GM15510 (cell line): ENCODE measurements around the gene INSL3.

ENCODE experiments used
- POLR2A ChIP-seq: IDR thresholded peaks from 3 replicates; pipeline ENCODE4 v1.6.1; 2011; ENCODE audit warnings: borderline replicate concordance; ENCODE audit not compliant: insufficient read length; ENCODE audit errors: extremely low read depth

INSL3 gene

GRCh38 chr19:17855280-17856152 lies 34.2 kb upstream of the INSL3 start:
- no peak for TF ChIP-seq POLR2A

DNA sequence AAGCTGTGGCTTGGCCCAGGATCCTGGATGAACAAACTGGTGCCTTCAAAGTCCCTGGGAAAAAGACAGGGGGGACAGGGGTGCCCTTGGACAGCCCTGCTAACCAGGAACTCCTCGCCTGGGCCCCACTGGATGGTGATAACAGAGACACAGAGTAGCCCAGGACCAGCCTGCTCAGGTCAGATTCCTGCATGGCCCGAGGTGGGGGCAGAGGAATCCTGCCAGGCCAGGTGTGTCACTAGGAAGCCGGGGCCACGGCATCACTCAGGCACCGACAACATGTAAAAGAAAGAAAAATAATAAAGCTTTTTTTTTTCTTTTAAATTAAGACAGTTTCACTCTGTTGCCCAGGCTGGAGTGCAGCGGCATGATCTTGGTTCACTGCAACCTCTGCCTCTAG lies 32.7 kb upstream of the INSL3 start:
- no peak for TF ChIP-seq POLR2A

DNA sequence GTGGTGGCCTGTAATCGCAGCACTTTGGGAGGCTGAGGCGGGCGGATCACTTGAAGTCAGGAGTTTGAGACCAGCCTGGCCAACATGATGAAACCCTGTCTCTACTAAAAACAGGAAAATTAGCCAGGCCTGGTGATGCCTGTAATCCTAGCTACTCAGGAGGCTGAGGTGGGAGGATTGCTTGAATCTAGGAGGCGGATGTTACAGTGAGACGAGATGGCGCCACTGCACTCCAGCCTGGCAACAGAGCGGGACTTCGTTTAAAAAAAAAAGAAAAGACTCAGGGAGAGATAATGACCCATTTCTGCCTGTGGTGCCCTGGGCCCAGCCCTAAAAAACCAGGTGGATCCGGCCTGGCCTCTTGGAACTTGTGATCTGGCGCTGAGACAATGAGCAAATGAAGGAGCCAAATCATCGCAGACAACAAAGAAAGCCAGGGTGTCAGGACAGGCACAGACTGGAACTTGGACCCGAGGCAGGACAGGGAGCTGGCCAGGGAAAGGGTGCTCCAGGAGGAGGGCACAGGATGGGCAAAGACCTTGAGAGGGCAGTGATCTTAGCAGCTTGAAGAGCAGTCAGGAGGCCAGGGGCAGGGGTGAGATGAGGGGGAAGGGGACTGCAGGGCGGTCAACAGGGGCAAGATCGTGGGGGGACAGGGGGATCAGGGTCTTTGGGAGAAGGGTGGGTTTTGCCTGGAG lies 27.4 kb upstream of the INSL3 start:
- no peak for TF ChIP-seq POLR2A

- peak; percentile 76 for TF ChIP-seq POLR2A
Observed at GRCh38 chr19:17847538-17848366, 26.4 kb upstream of the INSL3 start, which contains the start of gene JAK3. JAK3 (minus strand) TSS chr19:17847982; CDS start chr19:17844417, 3,565 bp downstream.

- no peak for TF ChIP-seq POLR2A
Observed at GRCh38 chr19:17846146-17846545, 24.8 kb upstream of the INSL3 start.

DNA sequence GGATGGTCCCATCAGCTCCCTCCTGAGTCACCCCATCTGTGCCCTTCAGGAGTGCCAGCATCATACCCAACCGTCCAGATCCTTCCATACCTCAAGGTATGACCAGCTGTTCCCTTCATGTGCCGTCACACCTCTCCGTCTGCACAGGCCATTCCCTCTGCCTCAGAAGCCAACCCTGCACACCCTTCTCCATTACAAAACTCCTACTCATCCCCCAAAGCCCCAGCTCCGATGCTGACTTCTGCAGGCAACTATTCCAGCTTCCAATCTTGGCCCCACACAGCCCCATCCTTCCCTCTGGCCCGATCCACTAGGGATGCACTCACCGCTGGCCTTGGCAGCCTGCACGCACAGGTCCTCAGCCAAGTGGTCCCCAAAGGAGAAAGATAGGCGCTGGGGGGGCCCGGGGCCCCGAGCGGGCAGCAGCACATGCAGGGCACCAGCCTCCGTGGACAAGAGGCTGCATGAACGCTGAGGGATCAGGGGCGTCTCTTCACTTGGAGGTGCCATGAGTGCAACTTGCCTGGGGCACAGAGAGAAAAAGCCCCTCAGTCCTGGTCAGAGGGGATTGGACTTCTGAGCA lies 22.7 kb upstream of the INSL3 start:
- TF ChIP-seq POLR2A, result no peak

- TF ChIP-seq POLR2A, result no peak
Observed at GRCh38 chr19:17843292-17843827, 22.0 kb upstream of the INSL3 start.

GRCh38 chr19:17842663-17843291 lies 21.5 kb upstream of the INSL3 start:
- no peak for TF ChIP-seq POLR2A

DNA sequence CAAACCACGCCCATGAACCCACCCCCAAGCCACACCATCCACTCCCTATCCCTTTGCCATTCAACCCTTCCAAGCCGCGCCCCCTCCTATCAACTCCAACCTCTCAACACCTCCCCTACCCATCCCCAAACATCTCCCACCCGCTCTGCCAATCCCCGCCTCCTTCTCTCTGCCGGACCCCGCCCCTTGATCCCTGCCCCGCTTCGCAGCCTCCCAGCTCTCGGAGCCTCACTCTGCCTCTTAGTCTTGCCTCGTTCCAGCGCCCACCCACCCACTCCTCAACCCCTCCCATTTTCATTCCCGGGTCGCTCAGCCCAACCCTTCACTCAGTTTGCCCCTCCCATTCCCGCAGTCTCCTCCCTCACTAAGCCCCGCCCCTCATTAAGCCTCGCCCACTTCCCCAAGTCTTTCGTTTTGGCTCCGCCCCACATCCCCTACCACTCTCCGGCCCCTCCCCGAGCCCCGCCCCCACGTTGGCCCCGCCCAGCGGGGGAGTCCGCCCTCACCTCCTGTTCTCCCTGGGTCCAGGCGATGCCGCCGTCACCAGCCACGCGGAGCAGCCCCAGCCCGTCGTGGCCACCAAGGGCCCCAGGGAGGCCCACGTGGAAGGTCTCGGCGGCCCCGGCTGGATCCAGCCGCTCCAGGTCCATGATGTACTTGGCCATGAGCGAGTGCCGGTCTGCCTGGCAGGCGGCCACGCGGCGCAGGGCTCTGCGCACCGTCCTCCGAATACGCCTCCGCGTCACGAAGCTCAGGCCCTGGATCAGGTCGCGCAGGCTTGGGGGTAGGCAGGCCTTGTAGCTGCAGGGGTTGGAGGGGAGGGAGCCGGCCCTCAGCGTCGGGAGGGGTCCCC lies 20.7 kb upstream of the INSL3 start:
- no peak for TF ChIP-seq POLR2A

GRCh38 chr19:17841371-17841809 lies 20.1 kb upstream of the INSL3 start:
- TF ChIP-seq POLR2A, result no peak

- TF ChIP-seq POLR2A, result no peak
Observed at GRCh38 chr19:17840019-17840418, 18.7 kb upstream of the INSL3 start.

DNA sequence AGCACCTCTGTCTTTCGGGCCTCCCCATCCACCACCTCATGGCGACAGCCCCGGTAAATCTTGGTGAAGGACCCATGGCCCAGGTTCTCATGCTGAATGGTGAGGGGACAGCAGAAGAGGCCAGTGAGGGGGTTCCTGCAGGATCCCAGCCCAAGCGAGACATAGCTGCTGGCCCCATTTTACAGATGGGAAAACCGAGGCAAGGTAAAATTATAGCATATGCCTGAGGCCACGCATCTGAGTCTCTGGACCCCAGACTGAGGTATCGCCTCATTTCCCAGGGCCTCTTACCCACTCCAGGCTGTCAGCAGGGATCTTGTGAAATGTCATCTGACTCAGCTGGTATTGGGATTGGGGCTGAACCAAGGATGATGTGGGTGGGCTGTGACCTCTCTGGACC lies 16.7 kb upstream of the INSL3 start:
- TF ChIP-seq POLR2A, result no peak

DNA sequence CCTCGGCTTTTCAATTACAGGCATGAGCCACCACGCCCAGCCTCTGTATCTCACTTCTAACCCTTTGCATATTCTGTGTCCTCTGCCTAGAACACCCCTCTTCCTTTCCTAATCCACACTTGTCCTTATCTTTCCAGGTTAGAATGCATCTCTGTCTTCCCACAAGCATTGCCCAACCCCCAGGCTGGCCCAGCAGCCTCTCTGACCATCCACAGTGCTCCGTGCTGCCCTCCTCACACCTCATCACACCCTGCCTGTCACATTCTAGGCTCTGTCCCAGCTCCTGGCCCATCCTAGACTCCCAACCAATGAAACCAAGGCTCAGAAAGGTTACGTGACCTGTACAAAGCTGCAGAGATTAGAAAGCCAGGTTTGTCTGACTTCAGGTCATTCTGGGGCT lies 15.2 kb upstream of the INSL3 start:
- TF ChIP-seq POLR2A, result no peak
